ENCODE results near the gene RPTOR.
"Not testable (repeated sequence)": the region's sequence is repeated elsewhere in the genome, so short reads cannot be mapped to it uniquely, and the experiment has no call there.

The RPTOR gene

GRCh38 chr17:80738020-80738808, 193.6 kb downstream of the RPTOR start:
- H3K27me3 Mint-ChIP-seq, result no peaks in the 10 kb centered on the region
- H3K36me3 Mint-ChIP-seq, result peaks cover 46 to 55% of the 10 kb centered on the region in 2 donors
- peaks cover 33 to 66% of the 10 kb centered on the region in 2 donors for H3K4me1 Mint-ChIP-seq
- peak overlapping the region; percentile 32 to 70 for H3K4me3 Mint-ChIP-seq
- no peaks in the 10 kb centered on the region for H3K9me3 Mint-ChIP-seq
- DNase-seq (no peak), ATAC-seq (replicated peaks) (peak; percentile 46 to 50)
- peak overlapping the region; percentile 88 for H3K27ac Mint-ChIP-seq

GRCh38 chr17:80738987-80739730, 194.5 kb downstream of the RPTOR start:
- no peaks in the 10 kb centered on the region for H3K27me3 Mint-ChIP-seq
- H3K4me1 Mint-ChIP-seq, result peaks cover 29 to 57% of the 10 kb centered on the region in 2 donors
- H3K4me3 Mint-ChIP-seq, result peak overlapping the region in 1 of 2 donors; percentile 29
- DNase-seq (no peak), ATAC-seq (replicated peaks) (no peak)
- no peaks in the 10 kb centered on the region for H3K9me3 Mint-ChIP-seq
- peaks cover 45 to 51% of the 10 kb centered on the region in 2 donors for H3K36me3 Mint-ChIP-seq
- H3K27ac Mint-ChIP-seq, result no peak overlapping the region

GRCh38 chr17:80740141-80740540, 195.5 kb downstream of the RPTOR start:
- Mint-ChIP-seq H3K27me3 (no peaks in the 10 kb centered on the region), H3K4me1 (peaks cover 27 to 49% of the 10 kb centered on the region in 2 donors), H3K4me3 (no peak overlapping the region), H3K27ac (no peak overlapping the region), H3K9me3 (no peaks in the 10 kb centered on the region), H3K36me3 (peaks cover 39 to 44% of the 10 kb centered on the region in 2 donors)
- DNase-seq (no peak), ATAC-seq (replicated peaks) (no peak)

GRCh38 chr17:80742091-80742490, 197.5 kb downstream of the RPTOR start:
- Mint-ChIP-seq H3K27ac (no peak overlapping the region), H3K9me3 (no peaks in the 10 kb centered on the region), H3K4me1 (peaks cover 20 to 36% of the 10 kb centered on the region in 2 donors), H3K4me3 (no peak overlapping the region), H3K27me3 (no peaks in the 10 kb centered on the region), H3K36me3 (peaks cover 33 to 36% of the 10 kb centered on the region in 2 donors)
- DNase-seq, result no peak
- no peak for ATAC-seq (replicated peaks)

DNA sequence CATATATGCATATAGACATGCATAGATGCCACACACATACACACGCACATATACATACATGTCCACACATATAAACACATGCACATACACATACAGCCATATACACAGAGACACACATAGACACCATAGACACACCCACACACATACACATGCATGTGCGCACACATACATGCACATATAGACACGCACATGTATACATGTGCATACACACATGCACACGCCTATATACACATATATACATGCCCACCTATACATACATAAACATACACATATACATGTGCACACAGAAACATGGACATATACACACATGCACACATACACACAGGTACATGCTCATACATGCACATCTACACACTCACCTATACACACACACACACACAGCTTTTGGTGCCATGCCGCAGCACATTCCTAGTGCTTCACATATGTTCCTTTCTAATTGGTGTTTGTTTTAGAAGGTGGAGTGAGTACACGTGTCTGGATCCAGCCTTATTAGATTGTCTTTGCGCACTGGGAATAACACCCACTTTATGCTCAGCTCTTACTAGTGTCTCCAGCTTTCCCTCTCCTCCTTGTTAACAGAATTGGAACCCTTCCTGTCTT, 198.0 kb downstream of the RPTOR start:
- H3K27me3 Mint-ChIP-seq, result no peaks in the 10 kb centered on the region
- H3K4me1 Mint-ChIP-seq, result peaks cover 14 to 30% of the 10 kb centered on the region in 2 donors
- H3K9me3 Mint-ChIP-seq, result no peaks in the 10 kb centered on the region
- ATAC-seq (replicated peaks) (no peak), DNase-seq (no peak)
- H3K36me3 Mint-ChIP-seq, result peaks cover 39 to 42% of the 10 kb centered on the region in 2 donors
- no peak overlapping the region for H3K4me3 Mint-ChIP-seq
- H3K27ac Mint-ChIP-seq, result no peak overlapping the region

- H3K4me3 Mint-ChIP-seq, result no peak overlapping the region
Observed at GRCh38 chr17:80743181-80743771, 198.6 kb downstream of the RPTOR start.

GRCh38 chr17:80743973-80744372, 199.3 kb downstream of the RPTOR start:
- not testable (repeated sequence) for H3K27ac Mint-ChIP-seq; DNase-seq; H3K27me3 Mint-ChIP-seq; H3K4me3 Mint-ChIP-seq; ATAC-seq (replicated peaks); H3K9me3 Mint-ChIP-seq
- H3K36me3 Mint-ChIP-seq, result peaks cover 40 to 44% of the 10 kb centered on the region in 2 donors
- peaks cover 7 to 17% of the 10 kb centered on the region in 2 donors for H3K4me1 Mint-ChIP-seq

More at GRCh38 chr17:80743181-80743771, 198.6 kb downstream of the RPTOR start:
- H3K4me1 Mint-ChIP-seq, result peaks cover 9 to 24% of the 10 kb centered on the region in 2 donors
- H3K9me3 Mint-ChIP-seq, result no peaks in the 10 kb centered on the region
- peaks cover 39 to 45% of the 10 kb centered on the region in 2 donors for H3K36me3 Mint-ChIP-seq
- no peak for DNase-seq
- no peak overlapping the region for H3K27ac Mint-ChIP-seq
- H3K27me3 Mint-ChIP-seq, result no peaks in the 10 kb centered on the region
- no peak for ATAC-seq (replicated peaks)

GRCh38 chr17:80744725-80745124, 200.1 kb downstream of the RPTOR start:
- not testable (repeated sequence) for H3K4me3 Mint-ChIP-seq; ATAC-seq (replicated peaks); H3K27me3 Mint-ChIP-seq; H3K4me1 Mint-ChIP-seq; H3K27ac Mint-ChIP-seq; H3K9me3 Mint-ChIP-seq; DNase-seq
- peaks cover 35 to 37% of the 10 kb centered on the region in 2 donors for H3K36me3 Mint-ChIP-seq

- no peaks in the 10 kb centered on the region for H3K27me3 Mint-ChIP-seq
- no peak overlapping the region for H3K27ac Mint-ChIP-seq
- H3K36me3 Mint-ChIP-seq, result peaks cover 34 to 35% of the 10 kb centered on the region in 2 donors
- H3K4me1 Mint-ChIP-seq, result peaks cover 2 to 6% of the 10 kb centered on the region in 2 donors
- peaks cover 0 to 2% of the 10 kb centered on the region in 2 donors for H3K9me3 Mint-ChIP-seq
- DNase-seq, result no peak
- H3K4me3 Mint-ChIP-seq, result no peak overlapping the region
- ATAC-seq (replicated peaks), result no peak
Observed at GRCh38 chr17:80745183-80745582, 200.5 kb downstream of the RPTOR start.

DNA sequence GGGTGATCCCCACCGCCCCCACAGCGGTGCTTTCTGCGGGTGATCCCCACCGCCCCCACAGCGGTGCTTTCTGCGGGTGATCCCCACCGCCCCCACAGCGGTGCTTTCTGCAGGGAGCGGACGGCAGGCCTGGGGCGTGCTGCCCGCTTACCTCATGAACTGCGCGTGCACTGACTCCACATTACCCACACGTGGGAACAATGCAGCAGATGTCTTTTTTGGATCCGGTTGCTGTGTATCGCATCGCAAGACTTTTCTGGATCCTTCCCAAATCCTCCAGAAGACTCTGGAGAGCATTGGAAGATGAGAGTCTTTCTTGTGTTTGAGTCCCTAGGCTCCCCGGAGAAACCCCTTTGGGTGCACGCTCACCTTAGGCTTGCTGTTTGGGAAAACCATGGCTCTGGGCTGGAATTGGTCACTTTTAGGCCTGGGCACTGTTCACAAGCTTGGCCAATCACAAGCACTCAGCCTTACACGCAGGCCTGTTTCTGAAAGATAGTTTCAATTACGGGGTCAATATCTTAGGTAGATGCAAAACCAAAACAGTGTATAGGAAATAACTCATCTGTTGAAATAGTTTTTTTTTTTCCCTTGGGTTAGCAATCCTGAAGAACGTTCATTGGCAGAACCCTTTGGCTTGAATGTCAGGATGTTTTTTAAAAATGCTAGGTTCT, 201.8 kb downstream of the RPTOR start:
- H3K4me1 Mint-ChIP-seq, result peaks cover 4 to 6% of the 10 kb centered on the region in 2 donors
- DNase-seq, result no peak

DNA sequence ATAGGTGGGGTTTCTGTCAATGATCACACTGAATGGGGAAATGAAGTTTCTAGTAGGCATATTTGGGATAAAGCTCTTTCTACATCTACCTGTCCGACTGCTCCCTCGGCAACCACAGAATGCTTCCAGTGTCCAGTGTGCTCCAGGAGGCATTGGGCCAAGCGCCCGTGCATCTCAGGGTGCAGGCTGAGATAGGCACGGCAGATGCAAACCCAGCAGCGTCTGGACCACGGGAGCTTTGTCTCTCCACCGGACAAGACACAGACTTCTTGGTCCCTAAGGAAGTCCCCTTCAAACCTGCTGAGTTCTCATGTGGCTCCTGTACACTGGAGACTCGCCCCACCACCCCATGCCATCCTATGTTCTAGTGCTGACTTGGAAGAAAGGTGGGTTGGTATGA, 202.8 kb downstream of the RPTOR start:
- DNase-seq (no peak), ATAC-seq (replicated peaks) (no peak)
- peaks cover 0 to 2% of the 10 kb centered on the region in 2 donors for H3K9me3 Mint-ChIP-seq
- no peaks in the 10 kb centered on the region for H3K27me3 Mint-ChIP-seq
- H3K4me3 Mint-ChIP-seq, result no peak overlapping the region
- peaks cover 5 to 8% of the 10 kb centered on the region in 2 donors for H3K4me1 Mint-ChIP-seq
- H3K36me3 Mint-ChIP-seq, result peaks cover 19 to 21% of the 10 kb centered on the region in 2 donors
- H3K27ac Mint-ChIP-seq, result peak overlapping the region; percentile 3

More for the DNA sequence above, 201.8 kb downstream of the RPTOR start:
- Mint-ChIP-seq H3K9me3 (peaks cover 0 to 2% of the 10 kb centered on the region in 2 donors), H3K36me3 (peaks cover 27% of the 10 kb centered on the region in 2 donors), H3K27ac (no peak overlapping the region), H3K27me3 (no peaks in the 10 kb centered on the region), H3K4me3 (no peak overlapping the region)
- no peak for ATAC-seq (replicated peaks)

- Mint-ChIP-seq H3K4me1 (peaks cover 8 to 9% of the 10 kb centered on the region in 2 donors), H3K4me3 (no peak overlapping the region), H3K27ac (no peak overlapping the region), H3K36me3 (peaks cover 19 to 25% of the 10 kb centered on the region in 2 donors), H3K9me3 (peaks cover 0 to 2% of the 10 kb centered on the region in 2 donors), H3K27me3 (no peaks in the 10 kb centered on the region)
- ATAC-seq (replicated peaks) (no peak), DNase-seq (no peak)
Observed at GRCh38 chr17:80749611-80750010, 205.0 kb downstream of the RPTOR start.

DNA sequence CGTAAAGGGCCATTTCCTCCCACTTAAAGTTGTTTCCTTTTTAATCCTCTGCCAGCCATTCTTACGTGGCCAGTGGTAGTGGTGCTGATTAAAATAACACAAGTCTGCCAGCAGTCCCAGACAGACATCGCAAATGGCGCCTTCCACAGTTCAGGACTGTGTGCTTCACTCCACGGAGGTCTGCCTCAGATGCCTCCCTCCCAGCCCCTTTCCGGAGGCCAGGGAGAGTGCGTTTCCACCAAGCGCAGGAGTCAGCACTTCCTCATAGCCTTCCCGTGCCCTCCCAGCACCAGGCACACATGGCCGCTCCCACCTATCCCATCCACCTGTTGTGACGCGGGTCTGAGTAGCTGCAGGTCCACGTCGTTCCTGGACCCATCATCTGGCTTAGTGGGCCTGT, 205.6 kb downstream of the RPTOR start:
- Mint-ChIP-seq H3K9me3 (peaks cover 0 to 2% of the 10 kb centered on the region in 2 donors), H3K4me1 (peaks cover 8 to 9% of the 10 kb centered on the region in 2 donors), H3K4me3 (no peak overlapping the region), H3K27ac (peak overlapping the region; percentile 62), H3K27me3 (no peaks in the 10 kb centered on the region), H3K36me3 (peaks cover 26 to 30% of the 10 kb centered on the region in 2 donors)
- ATAC-seq (replicated peaks) (peak; percentile 39 to 48), DNase-seq (no peak)

Data from stimulated activated naive B cell treated with anti-CD40 and anti-IgM and Interleukin-4, amounts not matched to agents 10 μg/mL and 1 μg/mL and 100 μg/mL, for 72 hours (primary cell).